GM18511 (cell line): ENCODE measurements around the gene ARPP21.

Experiments used
- ATAC-seq: cut with Tn5 transposase; IDR thresholded peaks from one replicate; pipeline ENCODE4 v1.9.1; 2021; ENCODE audit warnings: mild to moderate bottlenecking, moderate library complexity; ENCODE audit not compliant: unreplicated experiment

Gene ARPP21

DNA sequence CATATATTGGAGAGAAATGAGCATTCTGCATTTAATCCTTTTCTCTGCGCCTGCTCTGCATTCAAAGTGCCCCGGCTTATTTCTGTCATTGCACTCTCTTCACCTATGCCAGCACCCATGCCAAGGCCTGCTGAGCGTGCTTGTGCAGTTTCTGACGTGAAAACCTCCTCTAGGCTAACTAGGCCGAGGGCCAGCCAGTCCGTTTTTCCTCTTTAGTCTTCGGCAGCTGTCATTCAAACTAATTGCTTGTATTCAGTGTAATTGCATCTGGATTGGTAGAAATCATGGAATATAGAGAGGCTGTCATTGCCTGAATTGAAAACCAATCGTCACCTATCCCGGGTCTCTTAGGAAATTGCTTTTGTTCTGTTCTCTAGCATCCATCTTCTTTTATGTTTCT lies 94.0 kb downstream of the ARPP21 start:
- ATAC-seq = no peak

DNA sequence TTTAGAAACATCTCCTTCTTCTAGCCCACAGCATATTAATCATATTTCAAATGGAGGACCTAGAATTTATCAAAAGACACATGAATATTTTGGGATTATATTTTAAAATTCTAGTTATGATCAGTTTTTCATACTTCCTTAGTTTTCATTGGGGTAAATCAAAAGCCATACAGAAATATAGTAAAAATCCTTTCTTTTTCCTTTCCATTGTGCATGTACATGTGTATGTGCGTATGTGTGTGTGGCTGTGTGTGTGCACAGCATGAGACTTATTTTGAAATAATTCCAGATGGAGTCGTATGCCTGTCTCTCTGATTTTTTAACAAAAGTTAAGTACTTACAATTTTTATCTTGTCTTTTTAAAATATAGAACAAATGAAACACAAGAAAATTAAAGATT lies 94.5 kb downstream of the ARPP21 start:
- ATAC-seq = no peak

DNA sequence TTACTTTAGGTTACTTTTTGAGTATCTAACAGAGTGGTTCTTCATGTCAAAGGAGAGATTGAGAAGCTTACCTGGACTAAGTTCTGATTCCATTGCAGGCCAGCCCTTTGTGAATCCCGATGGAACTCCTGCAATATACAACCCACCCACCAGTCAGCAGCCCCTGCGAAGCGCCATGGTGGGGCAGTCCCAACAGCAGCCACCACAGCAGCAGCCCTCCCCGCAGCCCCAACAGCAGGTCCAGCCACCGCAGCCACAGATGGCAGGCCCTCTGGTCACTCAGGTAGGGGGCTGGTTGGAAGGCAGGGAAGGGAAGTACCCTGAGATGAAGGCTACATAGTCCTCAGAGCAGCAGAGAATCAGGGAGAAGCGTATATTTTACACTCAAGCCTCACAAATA lies 97.8 kb downstream of the ARPP21 start:
- no peak for ATAC-seq

DNA sequence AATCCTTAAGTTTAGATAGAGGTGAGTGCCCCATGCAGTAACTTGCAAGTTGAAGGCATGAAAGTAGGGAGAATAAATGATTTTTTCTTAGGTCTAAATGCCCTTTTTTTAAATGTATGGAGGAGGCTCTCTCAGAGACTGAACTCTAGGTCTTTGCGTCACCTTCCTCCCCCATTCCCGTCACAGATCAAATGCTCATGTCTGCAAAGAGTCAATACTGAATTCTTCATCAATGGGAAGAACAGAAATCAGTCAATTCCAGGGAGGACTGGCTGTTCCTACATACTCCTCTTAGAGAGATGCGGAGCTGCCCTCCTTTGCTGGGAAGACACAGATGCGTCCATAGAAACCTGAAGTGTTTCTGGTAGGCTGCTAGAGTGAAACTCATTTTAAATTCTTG lies 98.2 kb downstream of the ARPP21 start:
- ATAC-seq = no peak

DNA sequence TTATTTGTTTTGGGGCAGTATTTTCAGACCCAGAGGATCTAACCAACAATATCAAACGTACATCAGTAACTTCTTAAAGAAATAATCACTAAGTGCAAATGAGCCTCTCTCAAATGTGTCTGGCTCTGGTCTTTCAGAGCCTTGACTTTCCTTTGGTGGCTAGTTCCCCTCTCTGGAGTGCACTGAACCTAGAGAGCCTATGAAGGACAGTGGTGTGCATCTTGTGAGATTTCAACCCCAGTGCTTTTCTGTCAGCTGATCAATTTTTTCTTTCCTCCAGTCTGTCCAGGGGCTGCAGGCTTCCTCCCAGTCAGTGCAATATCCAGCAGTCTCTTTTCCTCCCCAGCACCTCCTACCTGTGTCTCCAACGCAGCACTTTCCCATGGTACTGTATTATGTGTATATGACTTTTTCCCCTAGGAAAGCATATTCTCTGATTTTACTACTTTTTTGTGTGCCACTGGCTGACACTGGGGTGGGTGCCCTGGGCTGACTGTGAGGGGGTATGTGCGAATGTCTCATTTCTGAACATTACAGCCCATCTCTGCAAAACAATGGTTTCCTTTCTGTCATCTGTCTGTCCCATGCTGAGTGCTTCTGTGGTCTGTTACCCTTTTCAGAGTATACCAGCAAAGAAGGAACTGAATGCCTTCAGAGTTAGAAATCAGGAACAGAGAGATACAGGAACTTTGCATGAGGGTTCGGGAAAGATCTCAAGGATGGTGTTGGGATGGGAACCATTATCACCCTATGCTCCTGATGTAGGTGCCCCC lies 98.8 kb downstream of the ARPP21 start:
- ATAC-seq = no peak

DNA sequence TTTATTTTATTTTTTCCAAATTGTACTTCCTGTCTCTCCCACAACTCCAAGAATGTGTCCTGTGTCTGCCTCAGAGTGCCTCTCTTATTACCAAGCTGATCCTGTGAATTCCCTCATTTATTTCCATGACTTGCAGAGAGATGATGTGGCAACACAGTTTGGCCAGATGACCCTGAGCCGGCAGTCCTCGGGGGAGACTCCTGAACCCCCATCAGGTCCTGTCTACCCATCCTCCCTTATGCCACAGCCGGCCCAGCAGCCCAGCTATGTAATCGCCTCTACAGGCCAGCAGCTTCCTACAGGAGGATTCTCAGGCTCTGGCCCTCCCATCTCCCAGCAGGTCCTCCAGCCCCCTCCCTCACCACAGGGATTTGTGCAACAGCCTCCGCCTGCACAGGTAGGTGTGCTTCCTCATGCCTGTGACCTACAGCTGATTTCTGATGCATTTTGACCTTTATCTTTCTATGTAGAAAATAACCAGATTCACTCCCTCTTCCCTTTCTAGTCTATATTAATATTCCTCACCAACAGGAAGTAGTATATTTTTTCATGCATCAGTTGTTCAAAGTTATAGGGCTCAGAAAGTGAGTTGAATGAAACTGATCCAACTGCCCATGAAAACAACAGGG lies 100.0 kb downstream of the ARPP21 start:
- ATAC-seq = no peak

DNA sequence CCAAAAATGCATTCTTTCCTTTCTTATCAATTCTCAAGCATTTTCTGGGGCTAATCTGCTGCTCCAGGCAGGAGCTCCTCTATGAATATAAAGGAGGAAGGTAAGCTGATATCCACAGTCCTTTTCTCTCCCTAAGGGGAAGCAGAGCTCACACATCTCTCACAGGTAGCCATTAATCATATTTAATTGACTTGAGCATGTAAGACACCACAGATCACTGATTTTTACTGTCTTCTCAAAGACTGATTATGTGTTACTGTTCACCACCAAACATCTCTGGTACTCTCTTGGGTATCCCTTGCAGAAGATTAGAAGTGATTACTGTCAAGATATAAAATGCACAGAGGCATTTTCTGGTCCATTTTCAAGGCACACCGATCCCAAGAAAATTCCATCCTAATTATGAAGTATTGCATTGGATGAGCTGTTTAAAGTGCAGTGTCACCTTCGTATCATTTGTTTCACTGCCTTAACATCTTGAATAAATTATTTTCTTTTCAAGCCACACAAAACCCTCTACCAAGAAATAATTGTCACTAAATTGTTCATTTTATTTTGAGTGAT lies 100.7 kb downstream of the ARPP21 start:
- ATAC-seq = no peak

DNA sequence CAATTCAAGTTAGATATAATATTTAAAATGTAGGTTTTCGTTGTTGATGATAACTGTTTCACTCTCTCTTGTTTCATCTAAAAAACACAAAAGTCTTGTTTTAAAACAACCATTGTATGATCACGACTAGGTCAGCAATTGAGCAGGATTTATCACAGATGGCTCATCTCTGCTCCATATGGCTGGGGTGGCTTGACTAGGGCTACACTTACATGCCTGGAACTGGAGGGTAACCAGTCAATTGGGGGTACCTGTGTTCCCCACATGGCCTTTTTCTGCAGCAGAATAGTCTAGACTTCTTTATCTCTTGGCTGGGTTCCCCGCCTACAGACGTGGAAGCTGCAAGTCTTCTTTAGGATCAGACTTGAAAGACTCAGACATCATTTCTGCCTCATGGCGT lies 103.9 kb downstream of the ARPP21 start:
- no peak for ATAC-seq

DNA sequence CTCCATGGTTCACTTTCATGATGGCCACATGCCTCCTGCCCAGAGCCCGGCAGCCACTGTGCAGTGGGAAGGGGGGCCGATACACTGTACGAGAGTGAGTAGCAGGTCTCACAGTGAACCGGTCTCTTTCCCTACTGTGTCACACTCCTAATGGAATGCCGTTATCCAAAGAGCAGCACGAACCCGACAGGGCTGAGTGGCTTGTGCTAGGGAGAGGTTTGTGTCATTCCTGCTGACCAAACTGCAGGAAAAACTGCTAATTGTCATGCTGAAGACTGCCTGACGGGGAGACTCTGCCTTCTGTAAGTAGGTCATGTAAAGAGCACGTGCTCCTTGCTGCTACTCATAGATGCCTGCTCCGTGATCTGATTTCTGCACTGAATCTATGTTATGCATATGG lies 105.1 kb downstream of the ARPP21 start:
- ATAC-seq = no peak

DNA sequence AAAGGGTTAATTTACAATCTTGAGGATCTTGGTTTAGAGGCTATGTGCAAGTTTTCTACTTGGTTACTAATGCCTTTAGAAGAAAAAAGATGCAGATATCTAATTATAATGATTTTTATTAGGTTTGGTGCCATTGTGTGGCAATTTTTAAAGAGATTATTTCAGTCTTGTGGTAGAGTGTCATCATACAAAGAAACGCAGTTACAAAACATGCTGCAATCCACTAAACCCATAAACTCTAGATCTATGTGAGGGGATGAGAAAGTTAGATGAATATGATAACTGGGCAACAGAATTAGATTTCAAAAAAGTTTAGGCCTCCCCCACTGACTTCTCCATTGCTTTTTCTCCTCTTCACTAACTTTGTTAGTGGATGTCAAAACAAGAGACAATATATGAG lies 106.0 kb downstream of the ARPP21 start:
- ATAC-seq = no peak

DNA sequence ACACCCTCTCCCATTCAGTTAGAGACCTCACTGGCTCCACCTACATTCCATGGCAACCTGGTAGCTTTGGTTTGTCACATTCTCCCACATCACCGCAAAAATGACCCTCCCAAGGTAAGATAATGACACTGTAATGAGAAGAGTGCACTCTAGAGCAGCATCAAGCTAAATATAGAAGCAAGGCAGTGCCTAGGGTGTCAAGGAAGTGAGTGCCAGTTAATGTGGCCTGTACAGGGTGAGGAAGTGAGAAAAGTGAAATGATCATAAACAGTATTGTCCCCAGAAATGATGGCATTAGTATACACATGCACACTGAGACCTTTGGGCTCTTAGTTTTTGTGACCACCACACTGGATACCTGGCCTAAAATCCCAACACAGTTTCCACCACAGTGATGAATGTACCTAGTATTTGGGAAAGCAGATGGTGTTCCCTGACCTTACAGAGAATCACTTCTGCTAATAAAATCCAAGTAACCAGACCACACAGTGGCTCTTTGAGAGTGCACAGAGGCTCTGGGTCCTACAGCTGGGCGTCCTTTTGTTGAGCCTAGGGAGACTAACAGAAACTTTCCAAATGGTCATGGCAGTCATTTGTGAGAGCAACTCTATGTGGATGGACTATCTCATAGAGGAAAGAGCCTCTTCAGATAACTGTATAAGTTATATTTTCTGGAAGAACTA lies 106.6 kb downstream of the ARPP21 start:
- no peak for ATAC-seq

DNA sequence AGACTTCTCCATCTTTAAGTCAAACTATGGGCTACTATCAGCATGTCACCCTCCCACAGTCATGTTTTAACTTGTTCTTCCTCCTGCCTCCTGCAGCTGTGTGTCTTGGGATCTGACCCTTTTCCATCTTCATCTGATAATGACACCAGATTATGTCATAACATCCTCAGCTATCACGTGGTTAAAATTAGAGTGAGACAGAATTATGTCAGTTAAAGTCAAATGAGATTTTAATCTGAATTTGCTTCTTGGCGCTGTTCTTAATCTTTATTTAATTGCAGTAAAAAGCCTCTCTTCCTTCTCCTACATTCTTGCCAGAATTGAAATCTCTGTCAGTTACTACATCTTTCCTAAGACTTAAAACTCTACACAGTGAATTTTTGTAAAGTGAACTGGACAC lies 107.2 kb downstream of the ARPP21 start:
- no peak for ATAC-seq

DNA sequence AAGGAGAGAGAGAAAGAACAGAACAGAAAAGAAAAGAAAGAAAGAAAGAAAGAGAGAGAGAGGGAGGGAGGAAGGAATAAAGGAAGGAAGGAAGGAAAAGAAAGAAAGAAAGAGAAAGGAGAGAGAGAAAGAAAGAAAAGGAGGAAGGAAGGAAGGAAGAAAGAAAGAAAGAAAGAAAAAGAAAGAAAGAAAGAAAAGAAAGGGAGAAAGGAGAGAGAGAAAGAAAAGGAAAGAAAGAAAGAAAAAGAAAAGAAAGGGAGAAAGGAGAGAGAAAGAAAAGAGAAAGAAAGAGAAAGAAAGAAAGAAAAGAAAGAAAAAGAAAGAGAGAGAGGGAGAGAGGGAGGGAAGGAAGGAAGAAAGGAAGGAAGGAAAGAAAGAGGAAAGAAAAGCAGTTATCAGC lies 108.8 kb downstream of the ARPP21 start:
- no peak for ATAC-seq

DNA sequence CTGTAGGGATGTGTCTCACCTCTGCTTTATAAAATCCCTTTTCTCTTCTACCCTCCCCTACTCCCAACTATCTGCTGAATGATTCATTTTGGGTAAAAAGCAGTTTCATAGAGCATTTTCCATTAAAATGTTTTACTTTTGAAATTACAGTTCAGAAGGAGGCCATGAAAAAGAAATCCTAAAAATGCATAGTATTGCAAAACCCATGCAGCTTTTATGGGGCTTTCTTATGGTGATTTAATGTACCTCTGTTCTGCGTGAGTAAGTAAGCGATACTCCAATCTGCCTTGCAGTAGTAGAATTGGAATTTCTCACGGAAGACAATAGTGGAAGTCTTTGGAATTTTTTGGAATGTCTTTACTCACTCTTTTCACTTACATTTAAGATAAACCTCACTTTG lies 111.9 kb downstream of the ARPP21 start:
- no peak for ATAC-seq

DNA sequence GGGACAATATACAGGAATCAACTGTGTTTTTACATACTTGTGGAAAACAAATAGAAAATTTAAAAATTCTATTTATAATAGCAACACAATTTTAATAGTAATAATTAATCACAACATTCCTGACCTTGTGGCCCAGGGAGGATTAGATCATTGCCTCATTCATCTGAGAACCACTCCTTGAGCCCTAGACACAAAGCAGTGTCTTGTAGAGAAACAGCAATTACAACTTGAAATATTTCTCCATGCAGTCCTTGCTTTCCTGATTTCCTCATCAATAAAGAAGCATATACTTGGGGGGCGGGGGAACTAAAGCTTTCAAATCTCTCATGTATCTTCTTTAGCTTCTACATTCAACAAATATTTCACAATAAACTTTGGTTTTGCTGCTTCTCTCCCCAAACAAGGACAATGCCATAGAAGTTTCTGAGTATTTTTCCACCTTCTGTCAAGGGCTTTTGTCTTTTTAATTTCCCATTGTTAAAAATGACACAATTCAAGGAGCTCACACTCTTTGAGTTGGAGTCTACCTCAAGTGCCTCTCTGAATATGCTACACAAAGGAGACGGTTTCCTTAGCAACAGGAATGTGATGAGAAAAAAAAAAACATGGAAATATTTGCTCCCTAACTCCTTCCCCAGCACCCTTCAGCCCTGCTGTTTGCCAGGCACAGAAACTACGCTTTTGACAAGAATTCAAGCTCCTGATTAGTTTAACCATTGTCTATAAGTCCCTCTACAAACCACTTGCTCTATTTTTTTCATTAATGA lies 118.8 kb downstream of the ARPP21 start:
- no peak for ATAC-seq

DNA sequence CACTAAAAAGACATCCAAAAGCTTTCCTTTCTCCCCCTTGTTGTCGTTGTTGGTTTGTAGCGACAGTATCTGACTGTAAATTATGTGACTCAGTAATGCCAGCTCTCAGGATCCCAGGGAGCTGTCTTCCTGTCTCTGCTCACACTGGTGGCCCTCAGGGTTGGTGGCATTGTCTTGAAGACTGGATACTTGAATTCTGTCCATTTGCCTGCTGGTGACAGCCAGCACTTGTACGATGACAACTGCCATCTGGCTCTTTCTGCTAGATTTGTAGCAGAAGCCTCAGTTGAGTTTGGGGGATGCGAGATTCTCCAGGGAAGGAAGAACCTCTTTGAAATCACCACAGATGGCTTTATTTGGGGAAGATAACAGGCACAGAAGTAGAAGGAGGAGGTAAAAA lies 120.8 kb downstream of the ARPP21 start:
- no peak for ATAC-seq

DNA sequence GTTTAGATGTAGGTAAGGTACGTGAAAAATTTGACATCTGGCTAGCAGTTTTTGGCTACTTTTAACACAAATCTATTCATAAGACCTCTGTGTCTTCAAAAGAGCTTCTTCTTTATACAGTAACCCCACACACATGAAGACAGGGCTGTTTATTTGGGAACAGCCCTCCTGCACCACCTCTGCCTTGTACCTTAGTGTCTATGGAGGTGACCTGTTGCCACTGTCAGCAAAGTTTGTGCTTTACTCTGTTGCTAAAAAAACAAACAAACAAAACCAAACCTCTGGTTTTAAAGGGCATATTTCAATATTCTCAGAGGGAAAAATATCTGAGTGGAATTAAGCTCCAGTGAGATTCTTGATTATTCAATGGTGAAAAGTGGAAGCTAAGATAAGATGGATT lies 122.0 kb downstream of the ARPP21 start:
- ATAC-seq = no peak

DNA sequence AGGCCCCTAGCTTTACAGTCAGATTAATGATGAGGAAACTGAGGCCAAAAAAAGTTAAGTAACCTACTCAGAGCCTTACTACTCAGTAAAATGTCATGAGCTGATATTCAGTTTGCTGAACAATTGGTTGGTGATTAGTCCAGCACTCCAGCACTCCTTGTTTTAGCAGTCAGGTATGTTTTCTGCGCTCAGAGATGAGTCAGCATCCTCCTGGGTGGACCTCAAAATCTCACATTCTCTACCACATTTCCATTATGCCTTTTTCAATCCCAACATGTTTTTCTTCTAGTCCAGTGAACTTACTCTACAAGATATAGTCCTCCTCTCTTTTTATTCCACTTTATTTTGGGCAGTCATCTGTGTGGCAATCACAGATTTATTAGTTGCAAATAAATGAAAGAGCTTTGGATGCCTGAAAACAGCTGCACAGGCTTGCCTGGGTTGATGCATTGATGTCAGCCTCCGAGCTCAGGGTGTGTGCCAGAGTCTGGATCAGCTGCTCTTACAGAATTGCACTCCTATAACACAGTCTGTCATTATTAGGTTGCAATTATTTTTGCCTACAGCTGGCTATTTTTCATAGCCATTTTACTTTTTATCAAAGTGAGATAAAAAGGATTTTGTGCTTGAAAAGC lies 133.2 kb downstream of the ARPP21 start:
- ATAC-seq = no peak

DNA sequence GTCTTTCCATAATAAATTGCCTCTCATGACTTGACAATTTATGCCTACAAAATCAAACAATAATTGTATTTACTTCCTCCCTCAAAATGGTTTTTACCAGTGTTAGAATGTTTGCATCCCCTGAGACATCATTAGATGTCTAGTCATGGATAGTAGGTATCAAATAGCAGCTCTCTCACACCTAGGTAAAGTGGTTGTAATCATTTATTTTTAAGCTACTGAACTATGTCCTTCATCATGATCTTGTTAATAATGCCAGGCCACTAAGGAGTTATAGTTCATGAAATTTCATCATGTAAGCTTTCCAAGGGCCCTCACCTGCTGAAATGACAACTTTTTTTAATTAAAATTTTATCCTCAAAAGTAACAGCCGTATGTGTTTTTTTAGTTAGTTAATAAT lies 134.1 kb downstream of the ARPP21 start:
- ATAC-seq = no peak

DNA sequence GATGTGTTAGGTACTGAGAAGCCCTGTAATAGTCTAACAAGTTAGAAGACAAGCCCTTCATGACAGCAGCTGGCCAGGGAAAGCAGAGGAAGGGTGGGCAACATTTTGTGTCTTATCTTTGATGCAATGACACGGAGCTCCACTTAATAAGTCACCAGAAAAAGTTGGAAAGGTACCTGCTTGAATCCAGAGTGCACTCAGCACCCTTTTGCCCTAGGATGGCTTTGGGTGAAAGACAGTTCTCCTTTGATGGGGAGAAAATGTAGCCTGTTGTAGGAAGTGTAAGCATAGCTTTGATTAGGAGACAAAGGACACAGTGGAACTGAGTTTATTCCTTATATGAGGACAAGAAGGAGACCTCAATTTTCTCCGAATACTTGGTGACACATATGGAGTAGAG lies 137.0 kb downstream of the ARPP21 start:
- ATAC-seq = no peak

DNA sequence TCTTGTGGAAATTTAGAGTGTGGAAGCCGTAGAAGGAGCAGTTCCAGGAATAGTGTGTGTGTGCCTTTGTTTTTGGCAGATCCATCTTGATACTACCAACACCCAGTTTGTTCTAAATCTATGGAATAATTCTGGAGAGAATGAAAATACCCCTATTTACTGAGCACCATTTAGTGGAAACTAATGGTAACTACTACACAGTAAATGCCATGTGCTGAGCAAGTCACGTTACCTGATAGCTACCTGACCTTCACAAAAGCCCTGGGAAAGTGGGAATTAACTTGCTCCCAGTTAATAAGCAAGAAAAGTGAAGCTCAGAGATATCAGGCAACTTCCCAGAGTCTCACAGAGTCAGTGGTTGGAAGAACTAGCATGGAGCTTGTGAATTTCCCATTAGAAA lies 137.7 kb downstream of the ARPP21 start:
- no peak for ATAC-seq
